IMR-90 (cell line): Measurements from ENCODE around the gene ADD1. TPM values are rescaled to one million over a fixed set of nuclear protein-coding genes. Genes with fewer than 3 reads are reported as not detected.

Source experiments
- ATAC-seq: fragments of 200-7000 bp; cut with Tn5 transposase; 2 replicates; pipeline ENCODE4 v1.9.1; 2020; ENCODE audit warnings: low read depth, mild to moderate bottlenecking, moderate library complexity
- BruUV-seq: library from RNA; stranded (reverse); fragments of 400-500 nt; replicated peaks from 2 replicates; lab custom pipeline; 2021; lab: Mats Ljungman, UMichigan
- CTCF ChIA-PET: fragments of 300-600 bp; formaldehyde crosslinking; extraction: SDS; loops from one replicate; lab custom pipeline; 2021; ENCODE audit warnings: antibody characterized with exemption; lab: Yijun Ruan, JAX
- POLR2A ChIA-PET: fragments of 300-600 bp; sonication (Branson Sonifier 250); formaldehyde crosslinking; loops from one replicate; lab custom pipeline; 2022; ENCODE audit warnings: antibody characterized with exemption; ENCODE audit not compliant: unreplicated experiment; lab: Charles Lee
- DNase-seq: peaks from one replicate; pipeline ENCODE4 v3.0.0; 2013
- H2AFZ ChIP-seq: replicated peaks from 2 replicates; pipeline ENCODE3; 2013; ENCODE audit warnings: low read length, mild to moderate bottlenecking; ENCODE audit not compliant: poor library complexity
- H2AK5ac ChIP-seq: 2 replicates; pipeline ENCODE4 v1.6.1; 2013; ENCODE audit warnings: low read depth, low read length, inconsistent platforms
- H2AK9ac ChIP-seq: replicated peaks from 2 replicates; pipeline ENCODE3; 2013; ENCODE audit warnings: mild to moderate bottlenecking, low read depth, low read length, moderate library complexity; ENCODE audit not compliant: poor library complexity
- H2BK120ac ChIP-seq: 2 replicates; pipeline ENCODE4 v1.6.1; 2013; ENCODE audit warnings: low read depth, low read length, inconsistent platforms
- H2BK15ac ChIP-seq: 3 replicates; pipeline ENCODE4 v1.6.1; 2013; ENCODE audit warnings: low read depth, low read length, inconsistent platforms
- H2BK20ac ChIP-seq: 2 replicates; pipeline ENCODE4 v1.6.1; 2013; ENCODE audit warnings: low read depth, mild to moderate bottlenecking, inconsistent platforms, low read length, moderate library complexity
- H2BK5ac ChIP-seq: 2 replicates; pipeline ENCODE4 v1.6.1; 2013; ENCODE audit warnings: mild to moderate bottlenecking, low read depth, low read length, inconsistent platforms; ENCODE audit not compliant: poor library complexity, severe bottlenecking
- H3K14ac ChIP-seq: replicated peaks from 2 replicates; pipeline ENCODE4 v1.6.1; 2013; ENCODE audit warnings: low read depth, low read length, inconsistent platforms
- H3K18ac ChIP-seq: 2 replicates; pipeline ENCODE4 v1.6.1; 2013; ENCODE audit warnings: low read depth, low read length, control low read depth
- H3K23ac ChIP-seq: 2 replicates; pipeline ENCODE4 v1.6.1; 2013; ENCODE audit warnings: low read depth, low read length, inconsistent platforms
- H3K27ac ChIP-seq: 2 replicates; pipeline ENCODE4 v1.5.1; 2013; ENCODE audit warnings: mild to moderate bottlenecking, control low read depth, low read length; ENCODE audit not compliant: insufficient read depth
- H3K27me3 ChIP-seq: 2 replicates; pipeline ENCODE4 v1.6.1; 2013; ENCODE audit warnings: low read length; ENCODE audit not compliant: control insufficient read depth, insufficient read depth
- H3K36me3 ChIP-seq: 2 replicates; pipeline ENCODE4 v1.6.1; 2013; ENCODE audit warnings: low read length, mixed read lengths; ENCODE audit not compliant: control insufficient read depth, insufficient read depth
- H3K4ac ChIP-seq: 2 replicates; pipeline ENCODE4 v1.6.1; 2013; ENCODE audit warnings: low read depth, low read length, inconsistent platforms
- H3K4me1 ChIP-seq: 2 replicates; pipeline ENCODE4 v1.6.1; 2013; ENCODE audit warnings: low read length, mixed read lengths; ENCODE audit not compliant: control insufficient read depth, insufficient read depth
- H3K4me2 ChIP-seq: 2 replicates; pipeline ENCODE4 v1.6.1; 2013; ENCODE audit warnings: low read depth, mild to moderate bottlenecking, control low read depth, low read length, moderate library complexity
- H3K4me3 ChIP-seq: 2 replicates; pipeline ENCODE4 v1.5.1; 2013; ENCODE audit warnings: low read depth, mild to moderate bottlenecking, control low read depth, low read length, moderate library complexity; ENCODE audit not compliant: insufficient read depth
- H3K56ac ChIP-seq: 2 replicates; pipeline ENCODE4 v1.6.1; 2013; ENCODE audit warnings: low read length, inconsistent platforms; ENCODE audit not compliant: insufficient read depth; ENCODE audit errors: extremely low read depth
- H3K79me1 ChIP-seq, 2 experiments: 2 replicates each; pipeline ENCODE4 v1.6.1; 2013; ENCODE audit warnings: low read length in 2 of 2, inconsistent platforms in 1 of 2, low read depth in 1 of 2
- H3K9ac ChIP-seq: 2 replicates; pipeline ENCODE4 v1.6.1; 2013; ENCODE audit warnings: low read depth, low read length, control low read depth
- H3K9me1 ChIP-seq: 2 replicates; pipeline ENCODE4 v1.6.1; 2013; ENCODE audit warnings: low read length, inconsistent platforms; ENCODE audit not compliant: insufficient read depth
- H3K9me3 ChIP-seq: 2 replicates; pipeline ENCODE4 v1.6.1; 2013; ENCODE audit warnings: low read length; ENCODE audit not compliant: control insufficient read depth, insufficient read depth
- H4K20me1 ChIP-seq: 2 replicates; pipeline ENCODE4 v1.6.1; 2013; ENCODE audit warnings: low read length, inconsistent platforms; ENCODE audit not compliant: insufficient read depth
- H4K5ac ChIP-seq: 2 replicates; pipeline ENCODE4 v1.6.1; 2013; ENCODE audit warnings: mild to moderate bottlenecking, low read depth, low read length, control low read depth
- H4K8ac ChIP-seq, 2 experiments: 2 replicates each; pipeline ENCODE4 v1.6.1; 2013; ENCODE audit warnings: low read depth in 2 of 2, low read length in 2 of 2, control low read depth in 1 of 2, inconsistent platforms in 1 of 2
- H4K91ac ChIP-seq: 2 replicates; pipeline ENCODE4 v1.6.1; 2013; ENCODE audit warnings: low read depth, low read length, inconsistent platforms; ENCODE audit not compliant: insufficient read depth
- BHLHE40 ChIP-seq: fragments of 150-350 bp; IDR thresholded peaks from 2 replicates; pipeline ENCODE4 v1.6.1; 2016; ENCODE audit warnings: mild to moderate bottlenecking, low read depth, low read length
- CEBPB ChIP-seq: IDR thresholded peaks from 2 replicates; pipeline ENCODE4 v1.6.1; 2012; ENCODE audit warnings: low read depth, low read length, improper control_type of control experiment
- CHD1 ChIP-seq: IDR thresholded peaks from 2 replicates; pipeline ENCODE4 v1.6.1; 2012; ENCODE audit warnings: low read depth, low read length, improper control_type of control experiment
- CTCF ChIP-seq: conservative IDR thresholded peaks from 2 replicates; pipeline ENCODE4 v1.5.1; 2012; ENCODE audit warnings: mild to moderate bottlenecking, low read depth, low read length, improper control_type of control experiment
- ELK1 ChIP-seq: fragments of 150-350 bp; IDR thresholded peaks from 2 replicates; pipeline ENCODE4 v1.6.1; 2016; ENCODE audit warnings: low read depth, mild to moderate bottlenecking, low read length, moderate library complexity, borderline replicate concordance
- FOS ChIP-seq: fragments of 150-350 bp; IDR thresholded peaks from 2 replicates; pipeline ENCODE4 v1.6.1; 2016; ENCODE audit warnings: low read depth, low read length
- MAFK ChIP-seq: IDR thresholded peaks from 2 replicates; pipeline ENCODE4 v1.6.1; 2012; ENCODE audit warnings: low read depth, low read length, improper control_type of control experiment
- MAZ ChIP-seq: IDR thresholded peaks from 2 replicates; pipeline ENCODE4 v1.6.1; 2012; ENCODE audit warnings: low read depth, mild to moderate bottlenecking, low read length, improper control_type of control experiment, moderate library complexity, borderline replicate concordance
- NFE2L2 ChIP-seq: fragments of 150-350 bp; IDR thresholded peaks from 2 replicates; pipeline ENCODE4 v1.6.1; 2016; ENCODE audit warnings: low read depth, mild to moderate bottlenecking, low read length
- POLR2A ChIP-seq: IDR thresholded peaks from 2 replicates; pipeline ENCODE4 v1.6.1; 2012; ENCODE audit warnings: mild to moderate bottlenecking, low read depth, low read length
- RAD21 ChIP-seq: IDR thresholded peaks from 2 replicates; pipeline ENCODE4 v1.6.1; 2012; ENCODE audit warnings: low read length, improper control_type of control experiment
- RCOR1 ChIP-seq: IDR thresholded peaks from 2 replicates; pipeline ENCODE4 v1.6.1; 2012; ENCODE audit warnings: mild to moderate bottlenecking, low read length, improper control_type of control experiment; ENCODE audit not compliant: insufficient replicate concordance
- RFX5 ChIP-seq: IDR thresholded peaks from 2 replicates; pipeline ENCODE4 v1.8.0; 2012; ENCODE audit warnings: low read depth, mild to moderate bottlenecking, low read length, moderate library complexity
- SMC3 ChIP-seq: fragments of 150-350 bp; IDR thresholded peaks from 2 replicates; pipeline ENCODE4 v1.6.1; 2016; ENCODE audit warnings: low read depth, mild to moderate bottlenecking, antibody characterized with exemption, low read length, moderate library complexity
- WGBS, 2 experiments: methylation state at CpG; one replicate each; pipeline versions ENCODE4 v1.1.5 to v1.1.7; 2013; ENCODE audit warnings: missing lambda C conversion rate in 2 of 2; ENCODE audit not compliant: insufficient read length in 1 of 2; ENCODE audit errors: extremely low coverage in 2 of 2; 5-methylcytosine and 5-hydroxymethylcytosine counted together
- dilution Hi-C: fragments of 300-500 bp; cut with HindIII; formaldehyde crosslinking; loops from one replicate; pipeline ENCODE4 v1.14.3; 2018; ENCODE audit warnings: low sequenced_read_pairs; ENCODE audit not compliant: unreplicated experiment
- in situ Hi-C: fragments of 300-500 bp; cut with MboI; formaldehyde crosslinking; loops from 3 replicates; pipeline ENCODE4 v1.14.3; 2019; ENCODE audit warnings: low sequenced_read_pairs, inconsistent platforms, mixed read lengths
- intact Hi-C: fragments of 100-400 bp; cut with micrococcal nuclease; formaldehyde crosslinking; loops from 2 replicates; pipeline ENCODE4 v1.10.0; 2022
- polyA plus RNA-seq, 3 experiments: library from polyadenylated mRNA; depleted of rRNA; stranded (reverse); fragments of >200 nt; gene quantifications; 2 replicates each; pipeline ENCODE4 v1.2.3, GENCODE V29; 2012; ENCODE audit warnings: low replicate concordance in 1 of 3
- total RNA-seq: library from RNA; depleted of rRNA; stranded (reverse); fragments of >200 nt; gene quantifications from 2 replicates; pipeline ENCODE4 v1.2.3, GENCODE V29; 2012

ADD1 gene
- total and polyA plus RNA-seq, 2 of the 4 experiments (the other 2 are of a cell fraction): 122 to 215 TPM

- Histone ChIP-seq H3K27ac (no peak overlapping the region), H2AK5ac (no peak overlapping the region), H3K4me2 (no peak overlapping the region), H2BK5ac (no peak overlapping the region), H2AK9ac (no peak overlapping the region), H3K9me1 (peaks cover 35% of the 10 kb centered on the region), H3K27me3 (no peaks in the 10 kb centered on the region), H3K4ac (no peak overlapping the region), H2BK120ac (no peak overlapping the region), H3K14ac (no peak overlapping the region), H3K9ac (no peak overlapping the region), H3K23ac (no peak overlapping the region), H3K79me1 (peaks cover 22 to 89% of the 10 kb centered on the region in 2 experiments), H4K8ac (no peak overlapping the region), H4K5ac (no peak overlapping the region), H3K4me3 (no peak overlapping the region), H3K9me3 (no peaks in the 10 kb centered on the region), H2AFZ (no peak overlapping the region), H2BK15ac (no peak overlapping the region), H2BK20ac (no peak overlapping the region), H3K36me3 (no peaks in the 10 kb centered on the region; the same call in 1 of the 2 replicates), H3K4me1 (peaks cover 43% of the 10 kb centered on the region), H3K18ac (no peak overlapping the region), H4K20me1 (peaks cover 92% of the 10 kb centered on the region), H3K56ac (no peak overlapping the region), H4K91ac (no peak overlapping the region)
- dilution Hi-C loops: no loop called here
- BruUV-seq: no TSS peak
- no peak for DNase-seq
- no peak for TF ChIP-seq FOS
- TF ChIP-seq CHD1: no peak
- TF ChIP-seq MAZ: no peak
- no peak for TF ChIP-seq RFX5
- no peak for TF ChIP-seq ELK1
- TF ChIP-seq CEBPB: no peak
- TF ChIP-seq RCOR1: no peak
- no peak for TF ChIP-seq BHLHE40
- TF ChIP-seq NFE2L2: no peak
- no peak for TF ChIP-seq SMC3
- no peak for TF ChIP-seq MAFK
- TF ChIP-seq POLR2A: no peak
- no peak for TF ChIP-seq RAD21
- TF ChIP-seq CTCF: no peak
- POLR2A ChIA-PET: no interaction called here
- ATAC-seq: no peak
- intact Hi-C loops: no loop called here
- CTCF ChIA-PET: no interaction called here
- WGBS, 2 experiments: no CpG with 5 or more reads among the region's 2 CpGs
- in situ Hi-C loops: no loop called here
Observed at GRCh38 chr4:2865196-2865780, 21.6 kb downstream of the ADD1 start.
